GM12878 (cell line): ENCODE results near the gene DNAH2.

Experiments used
- CBX5 ChIP-seq: sonication (generic); IDR thresholded peaks from 2 replicates; pipeline ENCODE4 v1.6.1; 2016; ENCODE audit warnings: low read depth, moderate library complexity, mild to moderate bottlenecking, inconsistent platforms
- CREM ChIP-seq: IDR thresholded peaks from 2 replicates; pipeline ENCODE4 v1.6.1; 2014; ENCODE audit warnings: antibody characterized with exemption, low read depth
- ETV6 ChIP-seq, 2 experiments: fragments of 450-650 bp in 1 of 2; IDR thresholded peaks in 1 of 2; conservative IDR thresholded peaks in 1 of 2; 2 replicates each; pipeline ENCODE4 v1.6.1; 2014; ENCODE audit warnings: antibody characterized with exemption in 1 of 2, borderline replicate concordance in 1 of 2, low read depth in 1 of 2, mild to moderate bottlenecking in 1 of 2, moderate library complexity in 1 of 2
- POLR2A ChIP-seq: IDR thresholded peaks from 2 replicates; pipeline ENCODE4 v1.6.1; 2011; ENCODE audit warnings: low read depth, mild to moderate bottlenecking, low read length
- POLR2AphosphoS5 ChIP-seq: IDR thresholded peaks from 2 replicates; pipeline ENCODE4 v1.6.1; 2011; ENCODE audit warnings: mild to moderate bottlenecking, low read length, inconsistent platforms
- RAD21 ChIP-seq: IDR thresholded peaks from 2 replicates; pipeline ENCODE4 v1.6.1; 2011; ENCODE audit warnings: mild to moderate bottlenecking, low read depth, low read length, moderate library complexity; ENCODE audit not compliant: insufficient read depth
- TCF3 ChIP-seq: IDR thresholded peaks from 2 replicates; pipeline ENCODE4 v1.6.1; 2012; ENCODE audit warnings: low read depth, mild to moderate bottlenecking, low read length, borderline replicate concordance; ENCODE audit not compliant: insufficient read depth
- TCF7 ChIP-seq: IDR thresholded peaks from 2 replicates; pipeline ENCODE4 v1.6.1; 2014; ENCODE audit warnings: antibody characterized with exemption, borderline replicate concordance
- TF ChIP-seq, protein P1 (sequence below): fragments of 450-650 bp; IDR thresholded peaks from 2 replicates; pipeline ENCODE4 v1.6.1; 2018; ENCODE audit warnings: mild to moderate bottlenecking, low read depth, moderate library complexity; ENCODE audit not compliant: partially characterized antibody

DNA sequence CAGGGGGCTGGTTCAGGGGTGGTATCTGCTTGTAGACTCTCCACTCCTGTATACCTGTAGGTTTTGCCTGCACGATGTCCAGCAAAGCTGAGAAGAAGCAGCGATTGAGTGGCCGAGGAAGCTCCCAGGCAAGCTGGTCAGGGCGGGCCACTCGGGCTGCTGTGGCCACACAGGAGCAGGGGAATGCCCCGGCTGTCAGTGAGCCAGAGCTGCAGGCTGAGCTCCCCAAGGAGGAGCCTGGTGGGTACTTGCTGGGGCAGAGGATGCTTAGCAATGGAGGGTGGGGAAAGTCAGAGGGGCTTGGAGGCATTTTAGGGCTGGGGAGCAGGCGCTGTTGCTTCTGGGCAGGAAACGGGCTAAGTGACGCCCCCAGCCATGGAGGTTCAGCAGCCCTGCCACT, 2.1 kb downstream of the DNAH2 start:
- TF ChIP-seq POLR2AphosphoS5 (no peak), RAD21 (no peak), TCF7 (no peak), CREM (no peak), CBX5 (no peak), TCF3 (no peak), ETV6 (conservative IDR thresholded peaks at IDR 0.05 in 1 of 2, IDR thresholded peaks at IDR 0.05 in 1 of 2; ENCODE audit: borderline replicate concordance in 1 of 2, low read depth in 1 of 2) (no peak), POLR2A (no peak)
- TF ChIP-seq, protein P1, sequence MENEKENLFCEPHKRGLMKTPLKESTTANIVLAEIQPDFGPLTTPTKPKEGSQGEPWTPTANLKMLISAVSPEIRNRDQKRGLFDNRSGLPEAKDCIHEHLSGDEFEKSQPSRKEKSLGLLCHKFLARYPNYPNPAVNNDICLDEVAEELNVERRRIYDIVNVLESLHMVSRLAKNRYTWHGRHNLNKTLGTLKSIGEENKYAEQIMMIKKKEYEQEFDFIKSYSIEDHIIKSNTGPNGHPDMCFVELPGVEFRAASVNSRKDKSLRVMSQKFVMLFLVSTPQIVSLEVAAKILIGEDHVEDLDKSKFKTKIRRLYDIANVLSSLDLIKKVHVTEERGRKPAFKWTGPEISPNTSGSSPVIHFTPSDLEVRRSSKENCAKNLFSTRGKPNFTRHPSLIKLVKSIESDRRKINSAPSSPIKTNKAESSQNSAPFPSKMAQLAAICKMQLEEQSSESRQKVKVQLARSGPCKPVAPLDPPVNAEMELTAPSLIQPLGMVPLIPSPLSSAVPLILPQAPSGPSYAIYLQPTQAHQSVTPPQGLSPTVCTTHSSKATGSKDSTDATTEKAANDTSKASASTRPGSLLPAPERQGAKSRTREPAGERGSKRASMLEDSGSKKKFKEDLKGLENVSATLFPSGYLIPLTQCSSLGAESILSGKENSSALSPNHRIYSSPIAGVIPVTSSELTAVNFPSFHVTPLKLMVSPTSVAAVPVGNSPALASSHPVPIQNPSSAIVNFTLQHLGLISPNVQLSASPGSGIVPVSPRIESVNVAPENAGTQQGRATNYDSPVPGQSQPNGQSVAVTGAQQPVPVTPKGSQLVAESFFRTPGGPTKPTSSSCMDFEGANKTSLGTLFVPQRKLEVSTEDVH, result no peak
